Stimulated activated CD8-positive, alpha-beta memory T cell treated with anti-CD3 and anti-CD28 coated beads, Interleukin-7, amount 100 ng/mL, for 1 hour (primary cell): ENCODE results near the gene CUL3.

Source experiments
- DNase-seq, 2 donors: peaks; one replicate each; pipeline ENCODE4 v3.0.0-alpha.2; 2020; ENCODE audit warnings: low read depth in 2 of 2

The CUL3 gene

DNA sequence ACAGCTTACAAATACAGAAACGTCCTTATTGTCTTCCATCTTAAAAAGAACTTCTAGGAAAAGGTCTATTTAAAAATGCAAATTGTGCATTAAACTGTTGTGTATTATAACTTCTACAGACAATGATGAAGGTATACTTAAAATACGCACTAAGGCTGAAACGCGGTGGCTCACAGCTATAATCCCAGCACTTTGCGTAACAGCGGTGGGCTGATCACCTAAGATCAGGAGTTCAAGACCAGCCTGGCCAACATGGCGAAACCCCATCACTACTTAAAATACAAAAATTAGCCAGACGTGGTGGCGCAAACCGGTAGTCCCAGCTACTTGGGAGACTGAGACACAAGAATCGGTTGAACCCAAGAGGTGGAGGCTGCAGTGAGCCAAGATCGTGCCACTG lies 4.9 kb downstream of the CUL3 start:
- no peak for DNase-seq

GRCh38 chr2:224579411-224579810 lies 5.8 kb downstream of the CUL3 start:
- DNase-seq = no peak

DNA sequence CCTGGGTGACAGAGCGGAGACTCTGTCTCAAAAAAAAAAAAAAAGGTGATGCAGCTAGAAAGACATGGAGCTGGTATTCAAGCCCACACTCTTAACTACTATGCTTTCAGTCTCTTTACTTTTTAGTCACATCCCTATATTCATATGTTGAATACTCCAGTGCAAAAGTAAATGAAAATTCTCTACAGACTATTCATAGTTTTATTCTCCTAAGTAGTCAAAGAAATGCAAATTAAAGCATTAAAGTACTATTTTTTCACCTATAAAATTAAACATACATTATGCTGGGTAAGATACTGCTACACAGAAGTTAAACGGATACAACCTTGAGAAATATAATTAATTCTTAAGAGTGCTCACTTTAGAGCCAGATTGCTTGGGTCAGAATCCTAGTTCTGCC lies 7.6 kb downstream of the CUL3 start:
- DNase-seq = no peak

GRCh38 chr2:224576088-224576715 lies 9.0 kb downstream of the CUL3 start:
- no peak for DNase-seq

DNA sequence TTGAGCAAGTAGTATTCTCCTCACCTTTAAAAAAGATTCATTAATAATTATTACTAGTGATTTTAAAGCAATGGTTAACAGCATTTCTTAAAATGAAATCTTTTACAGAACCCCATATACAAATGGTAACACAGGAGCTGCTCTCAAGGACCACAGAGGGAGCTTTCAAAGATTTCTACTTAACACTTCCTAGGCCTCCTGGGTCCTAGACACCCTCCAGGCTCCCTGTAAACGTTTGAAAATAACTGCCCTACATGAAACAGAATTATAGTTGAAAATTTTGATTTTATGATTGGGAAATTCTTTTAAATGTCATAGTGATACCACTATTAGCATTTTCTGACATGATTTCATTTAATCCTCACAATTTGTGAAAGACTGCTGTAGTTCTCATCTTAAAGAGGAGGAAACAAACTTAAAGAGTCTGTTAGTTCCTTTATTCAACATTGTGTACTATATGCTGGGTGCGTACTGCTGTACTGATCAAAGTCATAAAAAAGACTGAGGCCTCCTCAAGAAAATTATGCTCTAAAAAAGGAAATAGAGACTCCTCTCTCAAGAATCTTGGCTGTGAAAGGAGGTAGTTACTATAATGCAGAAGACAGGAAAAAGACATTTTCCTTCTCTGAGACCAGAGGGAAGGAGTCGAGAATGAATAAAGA lies 10.6 kb downstream of the CUL3 start:
- no peak for DNase-seq

GRCh38 chr2:224573724-224574123 lies 11.4 kb downstream of the CUL3 start:
- DNase-seq = no peak

DNA sequence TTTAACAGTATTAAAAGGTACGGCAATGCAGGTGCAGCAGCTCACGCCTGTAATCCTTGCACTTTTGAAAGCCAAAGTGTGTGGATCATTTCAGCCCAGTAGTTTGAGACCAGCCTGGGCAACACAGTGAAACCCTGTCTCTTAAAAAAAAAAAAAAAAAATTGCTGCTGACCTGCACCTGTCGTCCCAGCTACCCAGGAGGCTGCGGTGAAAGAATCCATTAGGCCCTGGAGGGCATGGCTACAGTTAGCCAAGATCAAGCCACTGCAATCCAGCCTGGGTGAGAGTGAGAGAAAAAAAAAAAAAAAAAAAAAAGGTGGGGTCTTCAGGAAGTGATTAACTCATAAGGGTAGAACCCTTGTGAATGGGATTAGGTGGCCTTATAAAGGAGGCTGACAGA lies 12.8 kb downstream of the CUL3 start:
- DNase-seq = no peak

DNA sequence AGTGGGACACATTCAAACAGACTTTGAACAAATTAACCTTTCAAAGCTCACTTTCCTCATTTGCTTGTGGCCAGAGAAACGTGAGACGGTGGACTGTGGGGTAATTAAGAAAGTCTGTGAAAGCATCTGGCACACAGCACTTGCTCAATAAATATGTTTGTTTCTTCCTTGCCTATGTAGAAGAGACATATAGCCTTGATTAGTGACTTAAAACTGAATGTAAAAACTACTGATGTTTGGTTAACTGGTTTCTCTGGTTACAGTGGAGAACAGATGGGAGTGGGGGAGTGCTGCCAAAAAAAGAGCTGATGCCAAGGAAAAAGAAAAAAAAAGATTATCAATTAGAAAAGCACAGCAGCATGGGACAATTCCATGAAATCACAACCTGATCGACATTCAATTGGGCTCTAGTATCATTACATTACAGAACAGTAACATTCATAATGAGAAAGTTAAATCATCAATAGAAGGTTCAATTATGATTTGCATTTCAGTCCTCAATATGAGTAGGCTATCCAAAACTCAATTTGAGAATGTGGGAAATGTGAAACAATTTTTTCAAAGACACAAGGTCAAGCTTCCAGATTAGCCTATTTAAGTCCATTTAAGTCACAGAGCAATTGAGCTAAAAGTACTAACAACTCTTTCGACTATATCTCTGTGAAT lies 14.7 kb downstream of the CUL3 start:
- no peak for DNase-seq

GRCh38 chr2:224569654-224570053 lies 15.5 kb downstream of the CUL3 start:
- no peak for DNase-seq

DNA sequence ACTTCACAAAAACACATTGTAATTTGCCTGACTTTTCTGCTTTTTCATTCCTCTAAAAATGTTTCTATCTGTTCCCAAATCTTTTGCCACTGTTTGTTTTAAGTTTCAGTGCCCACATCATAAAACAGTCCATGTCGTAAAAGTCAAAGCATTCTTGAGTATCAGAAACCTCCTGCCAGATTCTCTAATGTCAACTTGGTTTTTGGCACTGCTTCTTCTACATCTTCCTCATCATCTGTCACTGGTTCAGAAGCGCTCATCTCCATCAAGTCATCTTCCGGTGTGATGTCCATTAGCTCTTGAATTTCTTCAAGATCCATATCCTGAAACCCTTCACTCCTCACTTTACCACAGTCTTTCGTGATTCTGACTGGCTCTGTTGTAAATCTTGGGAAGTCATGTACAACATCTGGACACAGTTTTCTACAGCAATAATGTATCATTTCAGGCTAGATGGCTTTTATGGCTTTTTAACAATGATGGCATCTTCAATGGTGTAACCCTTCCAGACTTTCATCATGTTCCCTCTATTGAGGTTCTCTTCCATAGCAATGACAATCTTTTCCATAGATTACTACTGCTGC lies 19.6 kb downstream of the CUL3 start:
- no peak for DNase-seq

DNA sequence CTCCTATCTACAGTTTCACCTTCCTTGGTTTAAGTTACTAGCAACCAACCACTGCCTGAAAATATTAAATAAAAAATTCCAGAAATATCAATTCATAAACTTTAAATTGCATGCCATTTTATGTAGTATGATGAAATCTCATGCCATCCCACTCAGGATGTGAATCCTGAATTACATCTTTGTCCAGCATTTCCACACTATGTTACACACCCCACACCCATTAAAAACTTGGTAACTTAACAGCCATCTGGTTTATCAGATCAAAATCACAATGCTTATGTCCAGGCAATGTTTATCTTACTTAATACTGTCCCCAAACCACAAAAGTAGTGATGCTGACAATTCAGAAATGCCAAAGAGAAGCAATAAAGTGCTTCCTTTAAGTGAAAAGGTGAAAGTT lies 21.6 kb downstream of the CUL3 start:
- no peak for DNase-seq

- DNase-seq = no peak
Measured at GRCh38 chr2:224562831-224563230, 22.3 kb downstream of the CUL3 start.

DNA sequence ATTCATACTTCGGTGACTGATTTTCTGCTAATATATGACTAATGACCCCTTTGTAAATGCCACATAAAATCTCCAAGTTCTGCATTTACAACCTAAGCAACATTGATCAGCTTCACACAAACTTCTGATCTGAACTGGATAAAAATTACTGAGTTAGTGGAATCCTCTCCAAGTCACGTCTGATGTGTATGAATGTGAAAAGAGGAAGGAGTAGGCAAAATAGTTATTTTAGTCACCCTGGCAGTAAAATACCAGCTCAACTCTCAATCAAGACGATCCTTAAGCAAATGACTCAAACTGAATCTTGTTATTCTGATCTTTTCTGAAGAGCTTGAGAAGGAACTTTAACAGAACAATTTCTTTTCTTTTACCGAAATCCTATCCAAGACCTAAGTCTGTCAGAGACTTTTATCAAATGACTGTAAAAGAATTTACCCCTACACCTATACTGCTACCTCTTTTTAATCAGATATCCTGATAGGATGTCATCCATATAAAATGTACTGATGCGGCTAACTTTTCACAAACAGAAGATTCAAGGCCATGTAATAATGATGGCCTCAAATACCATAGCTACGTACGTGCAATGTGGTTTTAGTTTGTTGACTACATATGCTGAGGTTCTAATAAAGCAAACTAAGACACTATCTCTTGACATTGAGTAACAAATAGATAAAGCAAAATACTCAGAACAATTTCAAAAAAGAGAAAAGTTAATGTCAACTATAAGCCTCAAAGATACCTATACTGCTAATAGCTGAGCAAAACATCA lies 23.7 kb downstream of the CUL3 start:
- DNase-seq = no peak

DNA sequence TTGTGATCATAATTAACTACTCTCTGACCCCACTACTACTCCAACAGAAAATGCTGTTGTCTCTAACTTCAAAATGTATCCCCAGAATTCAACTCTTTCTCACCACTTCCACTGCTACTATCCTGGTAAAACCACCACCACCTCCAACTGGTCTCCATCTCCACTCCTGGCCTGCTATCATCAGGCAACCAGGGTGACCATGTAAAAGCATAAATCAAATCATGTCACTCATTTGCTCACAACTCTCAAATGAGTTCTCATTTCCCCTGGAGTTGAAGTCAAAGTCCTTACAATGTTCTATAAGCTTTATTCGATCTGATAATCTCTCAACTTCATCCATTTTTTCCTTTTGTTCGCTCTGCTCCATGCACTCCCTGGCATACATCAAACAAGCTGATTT lies 24.6 kb downstream of the CUL3 start:
- no peak for DNase-seq

- DNase-seq = no peak
Measured at GRCh38 chr2:224557610-224558009, 27.6 kb downstream of the CUL3 start.

GRCh38 chr2:224556381-224556780 lies 28.8 kb downstream of the CUL3 start:
- no peak for DNase-seq

DNA sequence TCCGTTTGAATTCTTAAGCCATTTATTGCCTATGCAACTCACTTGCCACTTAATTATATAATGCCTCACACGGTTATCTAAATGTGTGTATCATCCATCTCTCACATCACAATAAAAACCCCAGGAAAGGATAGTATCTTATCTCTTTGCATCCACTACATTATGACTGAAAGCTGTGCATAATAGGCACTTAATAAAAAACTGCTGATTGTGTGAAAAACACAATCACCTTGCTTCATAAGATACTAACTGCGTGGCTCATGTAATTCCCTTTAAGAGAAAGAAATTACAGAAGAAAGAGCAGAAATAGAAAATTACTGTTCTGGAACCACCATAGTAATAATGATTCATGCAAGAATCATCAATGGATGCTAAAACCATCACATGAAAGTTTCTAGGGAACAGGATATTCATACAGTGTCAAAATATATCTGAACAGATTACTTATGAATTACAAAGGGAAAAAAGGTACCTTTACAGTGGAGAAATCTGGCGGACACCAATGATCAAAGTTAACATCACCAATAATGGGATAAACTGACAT lies 29.3 kb downstream of the CUL3 start:
- DNase-seq = no peak

DNA sequence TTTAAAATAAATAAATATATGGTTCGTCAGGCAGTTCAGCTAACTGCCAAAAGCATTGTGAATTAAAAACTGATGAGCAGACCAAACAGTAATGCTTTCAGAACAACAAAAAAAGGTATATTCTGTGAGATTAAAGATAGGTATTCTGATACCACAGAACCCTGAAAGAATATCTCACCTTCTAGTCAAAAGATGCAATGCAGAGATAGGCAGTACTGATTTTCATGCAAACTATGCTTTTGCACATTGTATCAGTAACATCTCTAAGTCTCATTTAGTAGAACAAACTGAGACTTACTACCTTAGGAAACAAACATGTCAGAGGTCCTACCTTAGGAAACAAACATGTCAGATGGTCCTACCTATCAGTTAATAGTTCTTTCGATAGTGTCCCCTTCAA lies 32.4 kb downstream of the CUL3 start:
- no peak for DNase-seq

GRCh38 chr2:224551693-224552092 lies 33.5 kb downstream of the CUL3 start:
- DNase-seq = no peak

- no peak for DNase-seq
Measured at GRCh38 chr2:224546926-224547325, 38.2 kb downstream of the CUL3 start.

GRCh38 chr2:224545884-224546644 lies 39.1 kb downstream of the CUL3 start:
- DNase-seq = no peak
